Heart left ventricle (tissue), 16 donors: ENCODE data around the gene DDX10. TPM values are rescaled to one million over a fixed set of nuclear protein-coding genes. Genes with fewer than 3 reads are reported as not detected.

Experiments used
- ATAC-seq, 4 donors: fragments of 200-7000 bp; cut with Tn5 transposase; one replicate each; pipeline ENCODE4 v1.9.1; 2020 to 2022; ENCODE audit warnings: moderate library complexity in 4 of 4, mild to moderate bottlenecking in 3 of 4, moderate number of reproducible peaks in 1 of 4
- DNase-seq, 5 donors: peaks; one replicate each; pipeline ENCODE4 v3.0.0-alpha.2; 2020
- H3K27ac ChIP-seq, 12 donors: fragments of 200-600 bp; sonication (generic) in 4 of 12; one replicate each; pipeline versions ENCODE4 v1.5.0 to v1.8.0; 2016 to 2022; ENCODE audit warnings: mild to moderate bottlenecking in 2 of 12
- H3K27me3 ChIP-seq, 9 donors: fragments of 200-600 bp; sonication (generic) in 2 of 9; one replicate each; pipeline versions ENCODE4 v1.5.1 to v1.8.0; 2016 to 2022; ENCODE audit warnings: mild to moderate bottlenecking in 3 of 9
- H3K36me3 ChIP-seq, 9 donors: fragments of 200-600 bp; sonication (generic) in 2 of 9; one replicate each; pipeline versions ENCODE4 v1.5.0 to v1.8.0; 2018 to 2022; ENCODE audit warnings: mild to moderate bottlenecking in 2 of 9
- H3K4me1 ChIP-seq, 12 donors: fragments of 200-600 bp; sonication (generic) in 4 of 12; one replicate each; pipeline versions ENCODE4 v1.5.0 to v1.8.0; 2016 to 2022; ENCODE audit warnings: mild to moderate bottlenecking in 3 of 12
- H3K4me3 ChIP-seq, 12 donors: fragments of 200-600 bp; sonication (generic) in 4 of 12; one replicate each; pipeline versions ENCODE4 v1.5.0 to v1.8.0; 2017 to 2022; ENCODE audit warnings: mild to moderate bottlenecking in 9 of 12, moderate library complexity in 4 of 12
- H3K9me3 ChIP-seq, 12 donors: fragments of 200-600 bp; sonication (generic) in 4 of 12; one replicate each; pipeline versions ENCODE4 v1.5.0 to v1.8.0; 2016 to 2022; ENCODE audit warnings: mild to moderate bottlenecking in 1 of 12
- CTCF ChIP-seq, 12 donors: fragments of 200-600 bp; sonication (generic) in 4 of 12; IDR thresholded peaks; one replicate each; pipeline versions ENCODE4 v1.5.0 to v1.8.0; 2018 to 2022; ENCODE audit warnings: antibody characterized with exemption in 12 of 12, mild to moderate bottlenecking in 5 of 12
- POLR2A ChIP-seq, 2 donors: fragments of 450-650 bp; IDR thresholded peaks; one replicate each; pipeline ENCODE4 v1.6.1; 2017; ENCODE audit warnings: antibody characterized with exemption in 2 of 2, mild to moderate bottlenecking in 2 of 2, moderate library complexity in 2 of 2
- WGBS, 4 donors: extraction: QIAGEN DNeasy Blood & Tissue Kit in 2 of 4; methylation state at CpG; one replicate each; pipeline versions ENCODE4 v1.1.5 to v1.1.7; 2013 to 2018; 5-methylcytosine and 5-hydroxymethylcytosine counted together
- intact Hi-C, 10 donors: fragments of 100-400 bp; cut with DNase I; formaldehyde crosslinking; loops; one replicate each; pipeline versions ENCODE4 v1.11.1 to v1.14.2; 2022
- polyA plus RNA-seq, 2 donors: library from polyadenylated mRNA; stranded (reverse); fragments of 200-250 nt; gene quantifications; one replicate each; pipeline ENCODE4 v1.2.3, GENCODE V29; 2013
- total RNA-seq, 9 donors: library from RNA; depleted of rRNA in 2 of 9; stranded (reverse); fragments of >200 nt in 2 of 9; fragmentation: NEBNext Ultra II Directional in 3 of 9; extraction: Animal tissue kit (Norgen Biotek cat#: 25700) in 3 of 9; gene quantifications; one replicate each; pipeline versions ENCODE4 v1.1.0 to v1.2.4, GENCODE V29; 2016 to 2023
- donor health status: ischemic (EF 13 %, LVEDD 7.1; RV severe dilation, severe dysfunction).
- donor health status: healthy with polysubstance abuse.
- donor health status: DM: no; HTN: yes; CAD: no.
- donor health status: DM: no; HTN: no; CAD: no.
- donor health status: ischemic (EF 25% LVEDD 6.9; RV normal size, moderate dysfunction).
- donor health status: ischemic (EF 25% LVEDD 5.7; RV mildly dilated, moderate dysfunction).
- donor health status: healthy.
- donor health status: DM: yes; HTN: yes; CAD: no.
- donor health status: ischemic (EF 35%, LVEDD 5.7; RV mildly dilated, moderate dysfunction).
- donor health status: nonischemic (EF 11% LVEDD 7.7; RV severe dilation, severe dysfunction).
- donor health status: DM: yes; HTN: yes; CAD: no.
- donor health status: PGD.
- donor health status: ischemic (EF 29% LVEDD 5.4; RV normal size, mild dysfunction).
- donor health status: nonischemic (EF 23%, LVEDD 6.1; RV moderate dilation, normal function).

The DDX10 gene
- total and polyA plus RNA-seq, 11 donors = 8.3 to 17.2 (median 12.1) TPM

DNA sequence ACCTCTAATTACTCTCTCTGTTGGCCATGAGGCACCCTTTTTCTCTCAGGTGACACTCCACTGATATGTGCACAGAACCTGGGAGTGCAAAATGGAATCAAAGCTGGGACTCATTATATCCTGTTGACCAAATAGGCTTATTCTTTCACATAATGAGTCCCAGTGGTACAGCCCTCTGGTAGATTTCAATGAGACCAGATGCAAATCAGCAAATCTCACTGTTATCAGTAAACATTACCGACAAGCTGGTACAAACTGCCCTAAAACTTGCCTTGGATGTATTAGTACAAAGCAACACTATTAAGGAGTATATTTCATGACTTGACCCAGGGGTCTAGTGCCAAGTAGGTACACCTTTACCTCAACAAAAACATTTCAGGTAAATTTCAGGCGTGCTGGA, 128.3 kb downstream of the DDX10 start:
- WGBS, 4 donors = 65 to 79% (median 69%) methylated on average over 2 of the region's 2 CpGs
- Histone ChIP-seq H3K36me3 (no peaks in the 10 kb centered on the region), H3K27ac (no peak overlapping the region), H3K4me3 (no peak overlapping the region), H3K4me1 (peaks cover 0 to 22% (median 5%) of the 10 kb centered on the region in 12 donors), H3K9me3 (no peaks in the 10 kb centered on the region), H3K27me3 (no peaks in the 10 kb centered on the region)
- TF ChIP-seq POLR2A (IDR thresholded peaks at IDR 0.05) (no peak), CTCF (IDR thresholded peaks at IDR 0.05) (no peak)
- ATAC-seq (no peak), DNase-seq (no peak)
- intact Hi-C loops = no loop called here

DNA sequence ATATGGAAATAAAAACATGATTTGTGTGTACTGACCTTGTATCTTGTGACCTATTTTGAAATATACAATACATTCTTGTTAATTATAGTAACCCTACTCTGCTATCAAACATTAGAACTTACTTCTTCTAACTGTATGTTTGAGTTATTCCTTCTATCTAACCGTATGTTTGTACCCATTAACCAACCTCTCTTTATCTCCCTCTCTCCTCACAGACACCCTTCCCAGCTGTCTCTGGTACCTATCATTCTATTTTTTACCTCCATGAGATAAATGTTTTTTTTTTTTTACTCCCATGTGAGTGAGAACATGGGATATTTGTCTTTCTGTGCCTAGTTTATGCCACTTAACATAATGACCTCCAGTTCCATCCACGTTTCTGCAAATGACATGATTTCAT, 128.7 kb downstream of the DDX10 start:
- Histone ChIP-seq H3K27me3 (no peaks in the 10 kb centered on the region), H3K4me1 (peaks cover 0 to 19% (median 5%) of the 10 kb centered on the region in 12 donors), H3K9me3 (no peaks in the 10 kb centered on the region), H3K4me3 (no peak overlapping the region), H3K27ac (no peak overlapping the region), H3K36me3 (no peaks in the 10 kb centered on the region)
- ATAC-seq (peak in 3 of 4 donors; percentile 22 to 51 (median 49)), DNase-seq (no peak)
- intact Hi-C loops = no loop called here
- TF ChIP-seq CTCF (IDR thresholded peaks at IDR 0.05) = no peak
- TF ChIP-seq POLR2A (IDR thresholded peaks at IDR 0.05) = no peak
- 37 to 44% (median 41%) methylated on average over 2 of the region's 2 CpGs for WGBS, 4 donors

DNA sequence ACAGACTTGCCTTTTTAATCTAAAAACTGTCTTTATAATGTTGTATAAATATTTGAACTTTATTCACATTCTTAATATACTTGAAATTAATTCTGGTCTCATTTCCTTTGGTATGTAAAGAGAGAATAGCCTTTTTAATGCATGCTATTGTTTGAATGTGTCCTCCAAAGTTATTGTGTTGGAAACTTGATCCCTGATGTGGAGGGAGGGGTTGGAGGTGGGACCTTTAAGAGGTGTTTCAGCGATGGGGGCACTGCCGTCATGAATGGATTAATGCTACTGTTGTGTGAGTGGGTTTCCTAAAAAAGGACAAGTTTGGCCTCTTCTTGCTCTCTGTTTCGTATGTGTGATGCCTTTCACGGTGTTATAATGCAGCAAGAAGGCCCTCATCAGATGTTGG, 131.7 kb downstream of the DDX10 start:
- Histone ChIP-seq H3K4me3 (no peak overlapping the region), H3K4me1 (peaks cover 0 to 14% (median 5%) of the 10 kb centered on the region in 12 donors), H3K27ac (no peak overlapping the region), H3K36me3 (no peaks in the 10 kb centered on the region), H3K9me3 (no peaks in the 10 kb centered on the region), H3K27me3 (no peaks in the 10 kb centered on the region)
- TF ChIP-seq CTCF (IDR thresholded peaks at IDR 0.05) (no peak), POLR2A (IDR thresholded peaks at IDR 0.05) (no peak)
- DNase-seq (no peak), ATAC-seq (no peak)
- WGBS, 4 donors = 83 to 94% (median 86%) methylated on average over 4 of the region's 4 CpGs
- intact Hi-C loops = no loop called here

- Histone ChIP-seq H3K9me3 (no peaks in the 10 kb centered on the region), H3K36me3 (no peaks in the 10 kb centered on the region), H3K4me1 (peaks cover 0 to 14% (median 5%) of the 10 kb centered on the region in 12 donors), H3K27ac (no peak overlapping the region), H3K4me3 (no peak overlapping the region), H3K27me3 (no peaks in the 10 kb centered on the region)
- 73 to 88% (median 84%) methylated on average over 4 of the region's 4 CpGs for WGBS, 4 donors
- TF ChIP-seq POLR2A (IDR thresholded peaks at IDR 0.05) = no peak
- no peak for TF ChIP-seq CTCF (IDR thresholded peaks at IDR 0.05)
- intact Hi-C loops = no loop called here
- no peak for DNase-seq
- ATAC-seq = no peak
Measured at GRCh38 chr11:108797578-108798100, 132.8 kb downstream of the DDX10 start.
